Stimulated activated CD4-positive, alpha-beta T cell treated with anti-CD3 and anti-CD28 coated beads, Interleukin-2, amount 100 ng/mL, for 4 hours (primary cell): ENCODE data around the gene FGD5.

ENCODE experiments used
- DNase-seq: peaks from one replicate; pipeline ENCODE4 v3.0.0-alpha.2; 2020; ENCODE audit warnings: low read depth

FGD5 gene

DNA sequence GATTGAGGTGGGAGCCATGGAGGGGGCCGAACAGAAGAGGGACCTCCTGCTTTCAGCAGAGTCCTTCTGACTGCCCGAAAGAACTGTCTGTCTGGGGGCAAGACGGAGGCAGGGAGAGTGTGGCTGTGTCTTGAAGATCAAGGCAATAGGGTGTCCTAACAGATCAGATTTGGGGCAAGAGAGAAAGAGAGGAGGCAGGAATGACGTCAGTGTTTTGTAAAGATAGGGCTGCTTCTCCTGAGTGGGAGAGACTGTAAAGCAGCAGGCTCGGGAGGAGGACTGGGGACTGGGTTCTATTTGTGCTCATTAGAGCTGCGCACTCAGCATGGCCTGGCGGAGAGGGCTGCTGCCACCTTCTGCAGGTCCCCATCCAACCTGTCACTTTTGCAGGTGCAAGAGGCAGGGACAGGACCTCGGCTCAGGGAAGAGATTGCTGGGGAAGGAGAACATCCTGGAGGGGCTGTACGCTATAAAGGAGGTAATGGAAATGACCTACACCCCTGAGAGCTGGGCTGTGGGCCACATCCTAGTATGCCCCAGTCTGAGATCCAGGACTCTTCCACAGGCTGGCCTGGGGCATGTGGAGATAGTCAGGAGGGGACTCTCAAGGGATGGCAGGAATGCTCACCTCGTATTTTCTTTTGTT, 29.0 kb upstream of the FGD5 start:
- DNase-seq, result no peak

DNA sequence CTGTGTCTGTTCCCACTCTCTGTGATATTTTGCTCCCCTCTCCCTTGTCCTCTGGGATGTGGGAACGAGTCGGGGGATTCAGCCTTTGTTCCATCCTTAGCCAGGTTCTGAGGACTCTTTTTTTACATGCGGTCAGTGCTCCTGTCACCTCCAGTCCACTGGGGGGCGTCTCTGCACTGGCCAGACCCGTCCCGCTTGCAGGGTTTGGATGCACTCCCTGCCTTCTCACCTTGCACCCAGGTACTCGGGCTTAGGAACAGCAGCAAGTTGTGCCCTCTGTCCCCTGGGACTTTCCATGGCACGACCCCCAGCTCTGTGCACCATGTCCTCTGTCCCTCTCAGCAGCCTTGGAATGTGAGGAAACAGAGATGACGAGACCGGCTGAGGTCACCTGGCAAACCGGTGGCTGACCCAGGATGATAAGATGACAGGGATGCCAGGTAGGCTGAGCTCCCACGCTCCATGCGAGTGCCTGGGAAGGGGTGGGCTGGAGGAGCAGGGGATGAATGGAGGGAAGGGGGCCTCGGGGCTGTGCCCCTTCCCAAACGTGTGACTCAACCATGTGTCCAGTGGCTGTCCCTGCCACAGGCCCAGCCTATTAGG, 27.3 kb upstream of the FGD5 start:
- peak; percentile 18 for DNase-seq

DNA sequence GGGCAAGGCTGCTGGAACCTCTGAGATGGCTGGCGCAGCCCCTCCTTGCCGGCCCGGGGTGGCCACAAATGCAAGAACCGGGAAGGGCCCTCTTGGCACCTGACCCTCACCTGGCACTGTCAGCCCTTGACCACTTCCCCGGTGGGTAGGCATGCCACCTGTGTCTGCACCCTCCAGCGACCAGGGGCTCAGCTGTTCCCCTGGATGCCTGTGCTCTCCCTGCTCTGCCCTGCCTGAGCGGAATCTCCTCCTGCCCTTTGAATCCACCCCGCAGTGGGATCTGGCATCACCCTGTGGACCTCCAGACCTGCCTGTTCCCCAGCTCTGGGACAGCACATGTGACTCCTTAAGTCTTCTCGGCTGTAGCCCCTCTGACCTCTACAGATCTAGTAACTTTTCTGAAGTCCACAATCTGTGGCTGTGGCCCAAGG, 26.1 kb upstream of the FGD5 start:
- no peak for DNase-seq

DNA sequence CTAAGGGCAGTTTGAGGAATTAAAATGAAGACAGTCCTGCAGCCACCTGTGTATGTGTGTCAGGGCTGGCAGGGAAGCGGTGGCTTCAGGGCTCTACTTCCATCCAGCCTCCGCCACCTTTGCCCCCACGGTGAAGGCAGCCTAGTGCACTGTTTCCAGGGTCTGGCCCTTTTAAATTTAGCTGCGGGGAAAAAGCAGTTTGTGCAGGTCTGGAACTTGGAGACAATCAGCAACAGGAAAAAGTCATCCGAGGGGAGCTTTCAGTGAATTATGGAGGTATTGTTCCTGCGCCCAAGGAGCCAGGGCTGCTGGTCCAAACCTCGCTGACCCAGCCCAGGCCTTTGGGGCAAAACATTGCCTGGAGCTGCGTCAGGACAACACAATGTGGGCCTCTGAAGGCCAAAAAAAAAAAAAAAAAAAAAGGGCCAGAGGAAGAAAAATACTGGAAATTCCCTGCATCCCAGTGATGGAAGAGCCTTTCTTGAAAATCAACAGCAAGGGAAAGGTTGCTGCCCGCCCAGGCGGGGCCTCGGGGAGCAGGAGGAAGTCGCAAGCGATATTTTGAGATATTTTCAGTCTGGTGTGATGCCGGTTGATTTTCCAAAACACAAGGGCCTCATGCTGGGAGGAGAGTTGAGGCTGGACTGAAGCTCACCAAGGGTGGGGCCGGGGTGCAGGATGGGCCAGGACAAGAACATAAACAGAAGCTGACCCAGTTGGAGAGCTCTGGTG, 25.5 kb upstream of the FGD5 start:
- no peak for DNase-seq

DNA sequence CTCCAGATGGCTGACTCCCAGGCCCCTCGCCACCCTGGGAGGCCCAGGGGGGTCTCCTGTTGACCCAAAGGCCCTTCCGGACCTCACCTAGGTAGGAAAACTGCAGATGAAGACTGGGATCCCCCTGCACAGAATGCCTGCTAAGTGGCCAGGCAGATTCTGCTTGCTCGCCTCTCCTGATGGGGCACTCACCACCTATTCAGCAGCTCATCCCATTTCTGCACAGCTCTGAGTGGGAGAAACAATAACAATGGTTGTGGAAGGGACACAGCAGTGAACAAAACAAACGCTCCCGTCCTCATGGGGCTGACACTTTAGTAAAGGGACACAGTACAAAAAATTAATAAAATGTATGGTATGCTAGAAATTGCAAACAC, 24.9 kb upstream of the FGD5 start:
- no peak for DNase-seq

DNA sequence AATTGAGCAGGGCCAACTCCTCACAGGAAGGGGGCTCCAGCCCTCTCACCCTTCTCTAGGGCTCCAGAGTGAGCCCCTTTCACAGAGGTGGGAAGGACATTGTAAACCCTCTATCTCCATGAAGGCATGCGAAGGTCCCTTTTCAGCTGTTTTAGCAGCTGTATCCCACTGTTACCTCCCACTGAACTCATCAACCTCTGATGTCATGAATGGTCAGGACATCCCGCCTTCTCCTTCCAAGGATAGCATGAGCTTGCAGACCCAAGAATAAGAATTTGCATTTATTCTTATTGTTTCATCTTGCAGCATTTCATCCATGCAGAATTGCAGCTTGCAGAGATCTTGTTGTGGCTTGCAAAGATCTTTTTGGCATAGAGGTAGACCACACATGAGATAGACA, 24.3 kb upstream of the FGD5 start:
- no peak for DNase-seq

DNA sequence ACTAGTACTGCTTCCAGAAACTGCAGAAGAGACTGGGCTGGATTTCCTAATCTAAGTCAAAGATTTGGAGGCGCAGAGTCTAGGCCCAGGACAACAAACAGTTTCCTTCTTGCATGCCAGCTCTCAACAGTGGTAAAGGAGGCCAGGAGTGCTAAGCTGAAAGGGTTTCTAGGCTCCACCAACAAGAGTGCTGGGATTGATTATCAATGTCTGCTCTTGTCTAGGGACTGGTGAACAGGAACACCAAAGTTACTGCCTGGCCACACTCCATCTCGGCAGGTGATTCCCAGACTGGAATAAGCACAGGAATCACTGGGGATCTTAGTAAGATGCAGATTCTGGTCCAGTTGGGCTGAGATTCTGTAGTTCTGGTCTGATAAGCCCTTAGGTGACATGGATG, 22.8 kb upstream of the FGD5 start:
- no peak for DNase-seq

DNA sequence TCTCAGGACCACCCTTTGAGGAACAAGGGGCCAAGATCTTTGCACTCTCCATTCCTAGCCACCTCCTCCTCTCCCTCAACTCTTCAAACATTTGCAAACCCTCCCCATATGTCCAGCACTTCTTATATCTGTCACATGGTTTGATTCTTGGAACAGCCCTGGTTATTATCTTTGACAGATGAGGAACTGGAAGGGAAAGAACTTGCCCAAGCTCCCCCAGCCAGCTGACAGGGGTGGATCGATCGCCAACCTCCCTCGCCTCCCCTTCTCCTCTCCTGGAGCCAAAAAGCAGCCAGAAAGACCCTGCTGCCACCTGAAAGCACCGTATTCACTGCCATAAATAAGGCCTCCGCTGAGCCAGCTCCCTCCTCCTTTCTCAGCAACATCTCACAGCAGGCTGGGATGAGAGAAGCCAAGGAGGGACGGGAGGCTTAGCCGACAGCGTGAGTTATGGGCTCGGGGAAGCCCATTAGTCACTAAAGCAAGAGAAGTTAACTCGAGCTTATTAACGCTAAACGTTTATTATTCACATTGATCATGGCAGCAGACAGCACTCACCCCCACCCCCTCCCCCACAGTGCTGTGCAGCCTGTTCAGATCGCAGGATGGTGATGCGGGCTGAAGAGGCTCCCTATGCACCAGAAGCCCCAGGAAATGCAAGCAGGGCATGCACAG, 22.2 kb upstream of the FGD5 start:
- no peak for DNase-seq

DNA sequence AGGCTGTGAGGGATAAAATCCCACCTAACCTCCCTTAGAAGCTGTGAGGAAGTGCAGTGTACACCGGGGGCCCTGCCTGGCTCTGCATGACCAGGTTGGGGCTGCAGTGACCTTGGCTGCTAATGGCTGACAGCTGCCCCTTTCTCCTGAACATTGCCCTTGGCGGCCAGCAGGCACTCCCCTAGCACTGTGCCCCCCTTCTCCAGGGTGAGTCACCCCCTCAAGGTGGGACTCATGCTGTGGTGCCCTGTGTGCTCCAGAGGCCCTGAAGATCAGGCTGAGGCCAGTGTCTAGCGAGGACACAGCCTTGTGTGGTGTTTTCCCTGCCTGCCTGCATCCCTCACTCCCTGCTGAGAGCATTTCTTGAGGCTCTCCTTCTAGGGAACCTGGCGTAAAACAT, 21.0 kb upstream of the FGD5 start:
- DNase-seq, result no peak

DNA sequence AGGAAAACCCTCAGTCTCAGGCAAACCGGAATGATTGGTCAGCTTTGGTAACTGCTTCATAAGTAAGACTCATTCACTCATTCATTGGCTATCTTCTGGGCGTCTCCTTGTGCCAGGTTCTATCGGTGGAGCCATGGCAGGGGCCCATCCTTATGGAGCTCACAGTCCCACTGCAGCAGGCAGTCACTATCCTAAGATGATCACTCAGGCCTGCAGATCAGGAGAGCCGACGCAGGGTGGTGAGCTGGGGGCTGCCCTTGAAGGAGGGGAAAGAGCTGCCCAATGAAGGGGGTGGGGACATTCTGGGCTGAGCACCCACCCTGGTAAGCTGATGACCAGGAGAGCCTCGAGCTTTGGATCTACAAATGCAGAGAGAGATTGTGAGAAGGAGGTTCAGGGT, 20.5 kb upstream of the FGD5 start:
- DNase-seq, result no peak

DNA sequence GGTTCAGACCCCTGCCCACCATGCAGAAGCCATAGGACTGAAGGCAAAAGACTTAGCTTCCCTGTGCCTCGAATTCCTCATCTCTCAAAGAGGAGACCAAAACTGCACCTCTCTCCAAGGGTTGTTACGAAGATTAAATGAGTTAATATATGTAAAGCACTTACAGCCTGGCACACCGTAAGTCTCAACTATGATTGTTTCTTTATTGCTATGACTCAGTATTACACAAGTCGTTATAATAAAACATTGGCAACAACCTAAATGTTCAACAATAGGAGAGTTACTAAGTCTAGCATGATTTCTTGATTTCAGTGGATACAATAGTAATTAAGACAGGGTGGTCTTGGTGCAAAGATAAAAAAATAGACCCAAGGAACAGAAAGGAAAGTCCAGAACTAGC, 19.6 kb upstream of the FGD5 start:
- no peak for DNase-seq

DNA sequence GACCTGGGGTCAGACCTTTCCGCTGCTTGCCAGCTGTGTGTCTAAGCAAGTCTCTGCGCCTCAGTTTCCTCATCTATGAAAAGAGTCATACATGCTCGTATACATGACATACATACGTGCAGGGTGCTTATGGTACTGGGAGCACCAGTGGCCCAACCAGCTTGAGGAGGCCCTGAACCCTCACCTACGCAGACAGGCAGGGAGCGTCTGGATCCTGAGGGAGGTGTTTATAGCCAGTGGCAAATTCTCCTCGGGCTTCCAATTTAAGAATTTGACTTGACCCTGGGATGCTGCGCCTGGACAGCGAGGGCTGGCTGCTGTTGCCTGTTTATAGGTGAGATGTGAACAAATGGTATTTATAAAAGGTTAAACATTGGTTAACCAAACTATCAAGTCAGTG, 17.7 kb upstream of the FGD5 start:
- DNase-seq, result no peak

DNA sequence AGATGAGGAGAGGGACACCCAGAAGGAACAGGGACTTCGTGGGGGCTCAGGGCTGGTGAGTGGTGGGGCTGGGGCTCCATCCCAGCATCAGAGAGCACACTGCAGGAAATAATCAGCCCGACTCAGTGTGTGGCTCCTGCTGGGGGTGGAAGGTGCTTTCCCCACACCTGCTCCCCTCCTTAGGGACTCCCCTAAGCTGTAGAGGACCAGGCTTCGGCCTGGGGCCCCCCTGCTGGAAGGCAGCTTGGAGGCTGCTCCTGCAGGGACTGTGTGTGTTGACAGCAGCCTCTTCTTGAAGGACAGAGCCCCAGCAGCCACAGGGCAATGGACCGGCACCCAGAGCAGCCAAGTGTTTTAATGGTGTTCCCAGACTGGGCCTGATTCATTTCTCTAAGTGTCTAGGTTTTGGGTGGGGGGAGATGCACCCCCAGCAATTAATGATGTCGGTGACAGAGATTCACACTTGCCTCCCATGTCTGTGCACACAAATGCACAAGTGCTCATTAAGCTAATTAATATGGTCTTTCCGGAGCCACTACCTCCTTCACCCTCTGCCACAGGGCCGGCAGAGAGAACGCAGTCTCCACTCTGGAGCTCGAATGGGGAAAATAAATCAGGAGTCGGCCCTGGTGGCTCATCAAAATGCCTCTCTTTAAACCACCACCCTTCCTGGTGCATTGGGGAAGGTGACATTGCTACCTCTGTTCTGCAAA, 16.9 kb upstream of the FGD5 start:
- DNase-seq, result no peak

DNA sequence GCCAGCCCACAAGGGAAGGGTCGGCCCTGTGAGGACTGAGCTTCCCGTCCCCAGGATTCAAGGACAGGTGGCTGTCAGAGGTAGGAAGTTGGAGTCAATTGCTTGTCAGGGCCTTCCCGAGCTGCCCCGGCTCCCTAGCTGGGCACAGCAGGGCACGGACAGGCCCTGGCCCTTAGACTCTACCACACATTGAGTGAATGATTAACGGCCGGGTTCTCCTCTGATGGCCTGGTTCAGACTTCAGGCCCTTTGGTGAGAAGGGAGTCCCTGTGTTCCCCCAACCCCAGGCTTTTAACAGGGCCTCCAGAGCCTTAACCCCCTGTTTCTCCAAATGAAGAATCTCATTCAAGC, 16.4 kb upstream of the FGD5 start:
- DNase-seq, result no peak

DNA sequence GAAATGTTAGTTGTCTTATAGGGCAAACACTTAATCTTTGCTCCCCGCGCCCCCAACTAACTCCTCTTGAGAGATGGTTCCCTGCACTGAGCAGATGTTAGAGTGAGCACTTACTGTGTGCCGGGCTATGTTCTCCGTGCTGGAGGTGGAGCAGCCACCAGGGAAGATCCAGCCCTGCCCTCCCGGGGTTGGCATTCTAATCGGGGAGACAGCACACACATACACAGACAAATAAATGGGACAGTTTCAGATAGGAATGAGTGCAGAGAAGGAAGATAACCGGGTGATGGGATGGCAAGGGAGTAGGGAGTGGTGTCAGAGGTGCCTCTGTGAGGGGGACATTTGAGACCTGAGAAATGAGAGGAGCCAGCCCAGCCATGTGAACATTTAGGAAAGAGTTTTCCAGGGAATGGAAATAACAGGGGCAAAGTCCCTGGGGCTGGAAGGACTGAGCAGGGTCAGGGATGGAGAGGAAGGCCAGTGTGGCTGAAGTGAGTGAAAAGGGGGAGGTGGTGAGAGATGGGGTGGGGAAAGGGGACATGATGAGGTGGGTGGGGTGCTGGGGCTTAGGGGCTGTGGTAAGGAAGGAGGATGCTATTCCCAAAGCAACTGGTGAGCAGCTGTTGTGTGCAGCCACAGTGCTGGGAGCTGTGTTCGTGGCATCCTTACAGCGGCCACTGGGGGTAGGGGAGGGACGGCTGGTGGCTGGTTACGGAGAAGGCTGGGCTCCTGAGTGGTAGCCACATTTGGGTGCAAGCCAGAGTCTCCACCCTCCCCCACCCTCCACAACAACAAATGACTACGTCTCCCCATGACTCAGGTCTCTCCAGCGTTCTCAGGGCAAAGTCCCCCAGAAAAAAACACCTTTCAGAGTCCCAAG, 15.4 kb upstream of the FGD5 start:
- DNase-seq, result no peak

DNA sequence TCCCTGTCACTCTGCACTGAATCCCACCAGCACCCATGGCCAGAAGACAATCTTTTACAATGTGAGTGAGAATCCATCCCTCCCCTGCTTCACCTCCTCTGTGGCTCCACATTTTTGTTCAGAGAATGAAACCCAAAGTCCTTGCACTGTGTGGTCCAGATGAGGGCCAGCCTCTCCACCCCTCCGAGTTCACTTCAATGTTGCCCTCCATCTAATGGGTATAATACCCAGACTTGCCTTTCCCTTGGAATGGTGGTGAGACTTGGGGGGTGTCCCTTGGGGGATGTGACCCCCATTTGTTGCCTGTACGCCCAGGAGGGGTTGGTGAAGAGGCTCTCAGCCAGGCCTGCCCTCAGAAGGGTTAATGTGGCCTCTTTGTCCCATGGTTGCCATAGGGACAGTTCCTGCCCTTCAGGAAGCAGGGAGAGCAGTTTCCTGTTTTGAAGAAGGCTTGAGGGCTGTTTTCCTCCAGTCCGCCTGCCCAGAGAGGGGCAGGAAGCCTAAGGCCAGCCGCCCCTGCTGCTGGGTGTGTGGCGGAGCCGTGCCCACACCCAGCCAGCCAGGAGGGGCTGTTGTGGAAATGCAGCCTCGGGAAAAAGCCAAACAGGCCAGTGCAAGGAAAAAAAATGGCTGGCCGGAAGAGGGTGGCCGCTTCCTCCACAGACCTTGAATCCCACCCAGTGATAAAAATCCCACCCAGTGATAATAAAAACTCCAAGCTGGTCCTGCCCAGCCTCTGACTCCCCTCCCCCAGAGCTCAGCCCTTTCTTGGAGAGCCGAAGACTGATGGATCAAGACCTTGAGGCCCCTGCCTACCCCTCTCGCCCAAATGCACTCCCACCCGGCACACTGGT, 14.6 kb upstream of the FGD5 start:
- no peak for DNase-seq

DNA sequence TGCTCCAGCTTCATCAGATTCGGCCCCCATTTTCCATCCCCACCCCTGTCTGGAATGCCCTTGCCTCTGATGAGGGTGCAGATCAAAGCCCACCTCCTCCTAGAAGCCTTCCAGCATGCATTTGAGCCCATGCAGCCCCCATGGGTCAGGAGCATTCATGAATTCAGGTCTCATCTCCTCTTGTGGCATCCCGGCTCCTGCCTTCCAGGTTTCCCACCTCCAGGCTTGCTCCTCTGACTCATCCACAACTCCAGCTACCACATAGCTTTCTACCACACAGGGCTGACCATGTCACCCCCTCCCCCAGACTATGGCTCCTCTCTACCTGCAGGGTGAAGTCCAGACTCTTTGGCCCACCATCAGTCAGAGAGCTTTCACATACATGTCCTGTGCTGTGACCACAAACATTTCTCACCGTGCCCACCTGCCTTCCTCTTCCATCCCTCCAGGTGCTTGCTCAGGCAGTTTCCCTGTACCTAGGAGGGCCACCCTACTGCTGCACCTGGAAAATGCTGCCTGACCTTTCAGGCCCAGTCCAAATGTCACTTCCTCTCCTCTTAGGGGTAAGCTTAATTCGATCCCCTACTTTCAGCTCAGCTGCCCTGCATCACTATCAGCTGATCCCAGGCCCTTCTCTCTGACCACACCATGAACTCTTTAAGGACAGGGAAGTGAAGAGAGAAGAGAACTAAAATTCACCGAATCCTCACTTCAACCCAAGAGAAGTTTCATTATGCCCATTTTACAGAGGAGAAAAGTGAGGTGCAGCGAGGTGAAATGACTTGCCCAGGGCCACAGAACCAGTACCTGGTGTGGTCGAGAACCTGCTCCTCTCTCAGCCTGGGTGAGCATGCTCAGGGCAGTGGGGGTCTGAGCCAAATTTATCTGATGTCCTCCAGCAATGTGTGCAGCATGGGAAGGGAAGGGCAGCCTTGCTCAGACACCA, 13.7 kb upstream of the FGD5 start:
- no peak for DNase-seq

DNA sequence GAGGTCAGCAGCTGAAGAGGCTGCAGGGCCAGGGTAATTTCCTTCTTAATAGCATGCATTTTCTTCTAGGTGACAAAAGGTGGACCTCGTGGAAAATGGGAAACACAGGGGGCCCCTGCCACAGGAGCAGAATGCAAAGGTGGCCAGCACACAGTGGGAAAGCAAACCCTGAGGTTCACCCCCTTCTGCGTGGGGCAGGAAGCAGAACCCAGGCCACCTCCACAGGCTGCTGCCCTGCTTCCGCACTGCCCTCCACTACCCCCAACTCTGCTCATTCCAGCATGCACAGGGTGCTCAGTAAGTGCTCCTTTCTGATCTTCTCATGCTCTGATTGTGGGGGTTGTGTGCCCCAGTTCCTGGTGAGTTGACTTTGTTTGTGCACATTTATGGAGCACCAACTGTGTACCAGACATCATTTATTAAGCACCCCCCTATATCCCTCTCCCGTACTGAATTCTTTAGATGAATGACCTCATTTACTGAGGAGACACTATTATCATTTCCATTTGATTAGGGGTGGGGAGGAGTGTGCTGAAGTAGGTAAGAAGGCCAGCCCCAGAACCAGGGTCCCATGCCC, 12.7 kb upstream of the FGD5 start:
- no peak for DNase-seq

DNA sequence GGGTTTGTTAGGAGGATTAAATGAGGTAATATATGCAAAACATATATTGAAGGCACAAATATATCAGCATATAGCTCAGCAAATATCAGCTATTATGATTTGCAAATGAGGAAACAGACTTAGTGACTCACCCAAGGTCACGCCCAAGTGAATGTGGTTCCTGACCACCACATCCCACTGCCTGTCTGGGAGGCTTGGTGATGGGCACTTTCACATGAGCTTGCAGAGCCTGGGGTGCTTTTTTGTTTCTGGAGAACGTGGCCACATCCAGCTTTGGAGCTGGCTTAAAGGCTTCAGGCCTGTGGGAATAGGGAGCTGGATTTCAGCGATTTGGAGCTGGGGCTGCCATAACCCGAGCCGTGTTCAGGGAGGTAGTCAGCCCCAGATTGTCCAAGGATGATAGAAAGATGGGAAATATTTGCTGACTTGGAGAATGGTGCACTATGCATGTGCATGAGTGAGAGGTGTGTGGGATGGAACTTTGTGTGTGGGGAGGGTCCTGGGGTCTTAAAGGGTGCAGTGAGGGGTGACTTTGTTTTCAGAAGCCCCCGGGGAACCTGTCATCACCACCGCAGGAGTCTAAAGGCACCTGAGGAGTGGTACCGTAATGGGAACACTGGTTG, 12.0 kb upstream of the FGD5 start:
- no peak for DNase-seq
